SK-N-SH (cell line): ENCODE data around the gene IER3IP1. TPM values are rescaled to one million over a fixed set of nuclear protein-coding genes. Genes with fewer than 3 reads are reported as not detected.
A peak's percentile ranks its signal among the peaks of the same experiment; 100 is the strongest.

Experiments
- CTCF ChIA-PET: fragments of 300-600, 350-600 bp; formaldehyde crosslinking; extraction: SDS; loops from one replicate; lab custom pipeline; 2021; lab: Yijun Ruan, JAX
- POLR2A ChIA-PET: fragments of 350-600 bp; sonication (Branson Sonifier 250); formaldehyde crosslinking; extraction: SDS; loops from one replicate; lab custom pipeline; 2020; ENCODE audit warnings: antibody characterized with exemption, inconsistent platforms; lab: Yijun Ruan, JAX
- DNase-seq: peaks from one replicate; pipeline ENCODE4 v3.0.0; 2012
- H2AFZ ChIP-seq: fragments of 200-600 bp; sonication (generic); 2 replicates; pipeline ENCODE4 v1.8.1; 2016; ENCODE audit warnings: antibody characterized with exemption, mild to moderate bottlenecking, low read depth
- H3F3A ChIP-seq: fragments of 200-600 bp; sonication (generic); replicated peaks from 2 replicates; pipeline ENCODE3; 2016; ENCODE audit warnings: antibody characterized with exemption, mild to moderate bottlenecking; ENCODE audit not compliant: insufficient read depth
- H3K27ac ChIP-seq, 2 experiments: fragments of 200-500 bp in 1 of 2; fragments of 200-600 bp in 1 of 2; sonication (Bioruptor generic) in 1 of 2; sonication (generic), shearing (Covaris generic) in 1 of 2; 2 replicates each; pipeline versions ENCODE4 v1.5.1 to v1.6.1; 2014 to 2016; ENCODE audit warnings: low read depth in 2 of 2, inconsistent platforms in 1 of 2, low read length in 1 of 2, mild to moderate bottlenecking in 1 of 2, mixed read lengths in 1 of 2
- H3K27me3 ChIP-seq: fragments of 200-600 bp; sonication (generic), shearing (Covaris generic); 2 replicates; pipeline ENCODE4 v1.6.1; 2016; ENCODE audit warnings: mixed run types; ENCODE audit not compliant: insufficient read depth
- H3K36me3 ChIP-seq, 2 experiments: fragments of 200-500 bp in 1 of 2; fragments of 200-600 bp in 1 of 2; sonication (Bioruptor generic) in 1 of 2; sonication (generic) in 1 of 2; replicated peaks in 1 of 2; 2 replicates each; pipeline versions ENCODE3 to v1.5.1; 2014 to 2016; ENCODE audit warnings: low read length in 1 of 2, mild to moderate bottlenecking in 1 of 2; ENCODE audit not compliant: insufficient read depth in 2 of 2, control insufficient read depth in 1 of 2
- H3K4me1 ChIP-seq, 2 experiments: fragments of 200-500 bp in 1 of 2; fragments of 200-600 bp in 1 of 2; sonication (Bioruptor generic) in 1 of 2; sonication (generic), shearing (Covaris generic) in 1 of 2; 2 replicates each; pipeline versions ENCODE4 v1.5.1 to v1.6.1; 2014 to 2016; ENCODE audit warnings: low read depth in 1 of 2, low read length in 1 of 2, mixed run types in 1 of 2; ENCODE audit not compliant: insufficient read depth in 2 of 2, control insufficient read depth in 1 of 2
- H3K4me2 ChIP-seq: fragments of 200-600 bp; sonication (generic), shearing (Covaris generic); 2 replicates; pipeline ENCODE4 v1.6.1; 2017; ENCODE audit warnings: mixed run types
- H3K4me3 ChIP-seq, 2 experiments: fragments of 200-500 bp in 1 of 2; fragments of 200-600 bp in 1 of 2; sonication (Bioruptor generic) in 1 of 2; sonication (generic), shearing (Covaris generic) in 1 of 2; 2 replicates each; pipeline versions ENCODE4 v1.5.1 to v1.8.1; 2014 to 2016; ENCODE audit warnings: low read depth in 2 of 2, inconsistent platforms in 1 of 2, low read length in 1 of 2, mild to moderate bottlenecking in 1 of 2, mixed read lengths in 1 of 2, moderate library complexity in 1 of 2
- H3K79me2 ChIP-seq: fragments of 200-600 bp; sonication (generic); 2 replicates; pipeline ENCODE4 v1.8.1; 2017; ENCODE audit warnings: mild to moderate bottlenecking; ENCODE audit not compliant: insufficient read depth
- H3K9ac ChIP-seq: fragments of 200-600 bp; sonication (generic); 2 replicates; pipeline ENCODE4 v1.6.1; 2017; ENCODE audit warnings: mixed run types
- H3K9me2 ChIP-seq: fragments of 200-600 bp; sonication (generic); 2 replicates; pipeline ENCODE4 v1.6.1; 2017; ENCODE audit warnings: mixed run types
- H3K9me3 ChIP-seq: fragments of 200-600 bp; sonication (generic); 2 replicates; pipeline ENCODE4 v1.6.1; 2017; ENCODE audit warnings: mixed run types, mild to moderate bottlenecking, moderate library complexity
- H4K20me1 ChIP-seq: fragments of 200-600 bp; sonication (generic); 2 replicates; pipeline ENCODE4 v1.6.1; 2017; ENCODE audit warnings: mild to moderate bottlenecking, mixed run types; ENCODE audit not compliant: insufficient read depth
- CTCF ChIP-seq: fragments of 200-600 bp; sonication (generic); IDR thresholded peaks from 2 replicates; pipeline ENCODE4 v1.6.1; 2017; ENCODE audit warnings: antibody characterized with exemption, mild to moderate bottlenecking, moderate library complexity
- EP300 ChIP-seq, 2 experiments: IDR thresholded peaks; 2 replicates each; pipeline versions ENCODE4 v1.4.0 to v1.6.1; 2012; ENCODE audit warnings: borderline replicate concordance in 1 of 2, low read depth in 1 of 2, low read length in 1 of 2
- FOSL2 ChIP-seq: IDR thresholded peaks from 2 replicates; pipeline ENCODE4 v1.4.0; 2012; ENCODE audit warnings: low read depth, mild to moderate bottlenecking, moderate library complexity, borderline replicate concordance
- FOXJ3 ChIP-seq: sonication (generic); formaldehyde crosslinking; IDR thresholded peaks from 2 replicates; pipeline ENCODE4 v1.5.1; 2020; ENCODE audit warnings: mild to moderate bottlenecking, missing genetic modification reagents
- FOXM1 ChIP-seq: IDR thresholded peaks from 2 replicates; pipeline ENCODE4 v1.4.0; 2012; ENCODE audit warnings: low read depth, mild to moderate bottlenecking
- GATA2 ChIP-seq: sonication (generic); formaldehyde crosslinking; IDR thresholded peaks from 2 replicates; pipeline ENCODE4 v1.5.0; 2020; ENCODE audit warnings: mild to moderate bottlenecking, missing genetic modification reagents
- IRF3 ChIP-seq: fragments of 150-350 bp; IDR thresholded peaks from 2 replicates; pipeline ENCODE4 v1.6.1; 2016; ENCODE audit warnings: mild to moderate bottlenecking, low read depth, low read length
- JUND ChIP-seq: IDR thresholded peaks from 2 replicates; pipeline ENCODE4 v1.4.0; 2012
- MAX ChIP-seq: IDR thresholded peaks from 2 replicates; pipeline ENCODE4 v1.4.0; 2012; ENCODE audit warnings: low read depth
- MXI1 ChIP-seq: IDR thresholded peaks from 2 replicates; pipeline ENCODE4 v1.6.1; 2012; ENCODE audit warnings: mild to moderate bottlenecking, low read depth, low read length, improper control_type of control experiment
- NFIC ChIP-seq: IDR thresholded peaks from 2 replicates; pipeline ENCODE4 v1.4.0; 2012; ENCODE audit warnings: borderline replicate concordance
- NRF1 ChIP-seq: IDR thresholded peaks from 2 replicates; pipeline ENCODE4 v1.6.1; 2012; ENCODE audit warnings: low read depth, mild to moderate bottlenecking, low read length
- PBX3 ChIP-seq: IDR thresholded peaks from 2 replicates; pipeline ENCODE4; 2012
- POLR2AphosphoS5 ChIP-seq: IDR thresholded peaks from 2 replicates; pipeline ENCODE4 v1.6.1; 2012; ENCODE audit warnings: low read depth, low read length
- RAD21 ChIP-seq: IDR thresholded peaks from 2 replicates; pipeline ENCODE4 v1.6.1; 2012; ENCODE audit warnings: mild to moderate bottlenecking, low read length
- RCOR1 ChIP-seq: fragments of 150-350 bp; IDR thresholded peaks from 2 replicates; pipeline ENCODE4 v1.6.1; 2017; ENCODE audit warnings: antibody characterized with exemption, low read length
- REST ChIP-seq: IDR thresholded peaks from 2 replicates; pipeline ENCODE4 v1.6.1; 2012; ENCODE audit warnings: mild to moderate bottlenecking, low read depth, low read length, moderate library complexity
- RFX5 ChIP-seq: IDR thresholded peaks from 2 replicates; pipeline ENCODE4 v1.6.1; 2012; ENCODE audit warnings: mild to moderate bottlenecking, improper control_type of control experiment, low read length
- RXRA ChIP-seq: IDR thresholded peaks from 2 replicates; pipeline ENCODE4 v1.4.0; 2012; ENCODE audit warnings: low read depth, mild to moderate bottlenecking, borderline replicate concordance
- SIN3A ChIP-seq: IDR thresholded peaks from 2 replicates; pipeline ENCODE4 v1.6.1; 2012; ENCODE audit warnings: low read depth, mild to moderate bottlenecking, low read length, moderate library complexity, borderline replicate concordance
- SMC3 ChIP-seq: IDR thresholded peaks from 2 replicates; pipeline ENCODE4 v1.6.1; 2012; ENCODE audit warnings: low read depth, low read length, improper control_type of control experiment
- TCF12 ChIP-seq: IDR thresholded peaks from 2 replicates; pipeline ENCODE4 v1.4.0; 2012
- TEAD4 ChIP-seq: IDR thresholded peaks from 2 replicates; pipeline ENCODE4 v1.4.0; 2012; ENCODE audit warnings: mild to moderate bottlenecking, borderline replicate concordance; ENCODE audit not compliant: insufficient read depth
- USF1 ChIP-seq: IDR thresholded peaks from 2 replicates; pipeline ENCODE4 v1.4.0; 2012; ENCODE audit warnings: low read depth, borderline replicate concordance
- YY1 ChIP-seq: IDR thresholded peaks from 2 replicates; pipeline ENCODE4 v1.4.0; 2012; ENCODE audit warnings: low read depth, mild to moderate bottlenecking
- WGBS: methylation state at CpG from one replicate; pipeline ENCODE4 v1.1.6; 2017; ENCODE audit warnings: low lambda C conversion rate; 5-methylcytosine and 5-hydroxymethylcytosine counted together
- polyA plus RNA-seq, 3 experiments: library from polyadenylated mRNA; depleted of rRNA; stranded (reverse); fragments of >200 nt; gene quantifications; 2 replicates each; pipeline ENCODE4 v1.2.3, GENCODE V29; 2012

The IER3IP1 gene
- polyA plus RNA-seq, 1 of the 3 experiments (the other 2 are of a cell fraction) = 13.7 TPM

- Histone ChIP-seq H3K4me2 (no peak overlapping the region), H3F3A (no peaks in the 10 kb centered on the region), H3K79me2 (no peaks in the 10 kb centered on the region), H3K9me3 (no peaks in the 10 kb centered on the region), H3K9me2 (no peaks in the 10 kb centered on the region), H3K36me3 (no peaks in the 10 kb centered on the region), H3K4me3 (no peak overlapping the region), H4K20me1 (no peaks in the 10 kb centered on the region), H3K27ac (peak overlapping the region in 1 of 2 experiments; percentile 93; a peak in 2 of 4 replicates), H3K4me1 (peaks cover 0 to 16% of the 10 kb centered on the region in 2 experiments; a peak in 2 of 4 replicates), H3K9ac (no peak overlapping the region), H2AFZ (no peak overlapping the region), H3K27me3 (no peaks in the 10 kb centered on the region)
- peak; percentile 49 for DNase-seq
- WGBS = 0% methylated on average over 3 of the region's 3 CpGs
- POLR2A ChIA-PET = interaction anchor here (2.1 kb wide), 1 partner anchor 53 kb away, joined by 10 read pairs; the partner anchor contains the start of gene HDHD2
- CTCF ChIA-PET = interaction anchor here (1.0 to 6.7 kb wide), 30 partner anchors 9 to 552 kb away, joined by 3 to 83 read pairs (median 7); partner anchors contain the start of gene HDHD2
- no peak for TF ChIP-seq YY1
- no peak for TF ChIP-seq RFX5
- no peak for TF ChIP-seq FOSL2
- no peak for TF ChIP-seq FOXM1
- TF ChIP-seq RAD21 = peak; percentile 2; the same call in 1 of the 2 replicates
- TF ChIP-seq TCF12 = peak; percentile 42
- TF ChIP-seq PBX3 = no peak
- TF ChIP-seq RXRA = no peak
- TF ChIP-seq USF1 = no peak
- no peak for TF ChIP-seq NRF1
- no peak for TF ChIP-seq SIN3A
- TF ChIP-seq EP300 (IDR thresholded peaks at IDR 0.05; ENCODE audit: borderline replicate concordance in 1 of 2, low read depth in 1 of 2, low read length in 1 of 2) = peak in 1 of 2 experiments; percentile 89; a peak in 2 of 4 replicates
- TF ChIP-seq MAX = no peak
- TF ChIP-seq REST = no peak
- peak; percentile 54; the same call in 1 of the 2 replicates for TF ChIP-seq FOXJ3 (CRISPR knock-in tag)
- no peak for TF ChIP-seq CTCF
- TF ChIP-seq RCOR1 = peak; percentile 87
- TF ChIP-seq MXI1 = no peak
- no peak for TF ChIP-seq IRF3
- TF ChIP-seq SMC3 = no peak
- peak; percentile 84 for TF ChIP-seq GATA2 (CRISPR knock-in tag)
- no peak for TF ChIP-seq JUND
- TF ChIP-seq TEAD4 = peak; percentile 33; the same call in 1 of the 2 replicates
- TF ChIP-seq NFIC = no peak
- no peak for TF ChIP-seq POLR2AphosphoS5
Observed at GRCh38 chr18:47203626-47204464, 27.7 kb upstream of the IER3IP1 start.
